SU-DHL-6 (cell line): ENCODE results near the gene PRICKLE2.

Experiments
- H2AFZ ChIP-seq: fragments of 200-600 bp; sonication (generic); 2 replicates; pipeline ENCODE4 v1.6.1; 2014; ENCODE audit warnings: low read depth, mild to moderate bottlenecking, moderate library complexity, mixed read lengths, antibody characterized with exemption, low read length; ENCODE audit not compliant: severe bottlenecking
- H3F3A ChIP-seq: fragments of 200-600 bp; shearing (Covaris generic); 2 replicates; pipeline ENCODE4 v1.6.0; 2016; ENCODE audit warnings: antibody characterized with exemption, mild to moderate bottlenecking; ENCODE audit not compliant: insufficient read depth
- H3K27ac ChIP-seq: fragments of 200-600 bp; sonication (generic); 2 replicates; pipeline ENCODE4 v1.5.1; 2016; ENCODE audit warnings: low read depth, mild to moderate bottlenecking, low read length, moderate library complexity, mixed read lengths
- H3K27me3 ChIP-seq: fragments of 200-600 bp; sonication (generic), shearing (Covaris generic); 2 replicates; pipeline ENCODE4 v1.6.0; 2014; ENCODE audit warnings: mild to moderate bottlenecking, low read length
- H3K36me3 ChIP-seq: fragments of 200-600 bp; sonication (generic); 2 replicates; pipeline ENCODE4 v1.6.1; 2014; ENCODE audit warnings: mild to moderate bottlenecking, low read length, mixed read lengths
- H3K4me2 ChIP-seq: fragments of 300-600, 200-600 bp; shearing (Covaris generic), sonication (generic); 2 replicates; pipeline ENCODE4 v1.6.0; 2014; ENCODE audit warnings: low read length, low read depth, mild to moderate bottlenecking; ENCODE audit not compliant: poor library complexity, severe bottlenecking
- H3K4me3 ChIP-seq: fragments of 200-600 bp; sonication (generic); 2 replicates; pipeline ENCODE4 v1.5.1; 2014; ENCODE audit warnings: antibody characterized with exemption, low read length, mild to moderate bottlenecking, mixed read lengths; ENCODE audit not compliant: insufficient read depth, poor library complexity, severe bottlenecking
- H3K79me2 ChIP-seq: fragments of 200-600 bp; sonication (generic); 2 replicates; pipeline ENCODE4 v1.6.1; 2014; ENCODE audit warnings: mild to moderate bottlenecking, low read length, moderate library complexity; ENCODE audit not compliant: insufficient read depth
- H3K9ac ChIP-seq: fragments of 200-600 bp; sonication (generic); 2 replicates; pipeline ENCODE4 v1.7.0; 2014; ENCODE audit warnings: mild to moderate bottlenecking, low read length
- H3K9me2 ChIP-seq: fragments of 200-600 bp; sonication (generic); replicated peaks from 2 replicates; pipeline ENCODE4 v1.6.1; 2014; ENCODE audit warnings: low read length; ENCODE audit not compliant: insufficient read depth
- H3K9me3 ChIP-seq: fragments of 200-600 bp; sonication (generic); 2 replicates; pipeline ENCODE4 v1.6.1; 2014; ENCODE audit warnings: low read length, mixed read lengths; ENCODE audit not compliant: insufficient read depth
- H4K20me1 ChIP-seq: fragments of 200-600 bp; sonication (generic); 2 replicates; pipeline ENCODE4 v1.6.1; 2014; ENCODE audit warnings: low read depth, mild to moderate bottlenecking, antibody characterized with exemption, low read length, moderate library complexity, mixed read lengths
- CTCF ChIP-seq: fragments of 200-600 bp; sonication (generic); IDR thresholded peaks from one replicate; pipeline ENCODE4 v1.5.1; 2017; ENCODE audit warnings: antibody characterized with exemption, mild to moderate bottlenecking, low read length, moderate library complexity; ENCODE audit not compliant: insufficient read depth, poor library complexity, severe bottlenecking
- EZH2phosphoT487 ChIP-seq: fragments of 200-600 bp; sonication (generic), shearing (Covaris generic); conservative IDR thresholded peaks from 2 replicates; pipeline ENCODE4 v1.6.1; 2018; ENCODE audit warnings: mild to moderate bottlenecking, antibody characterized with exemption, low read length, moderate library complexity, mixed read lengths

The PRICKLE2 gene

GRCh38 chr3:64244011-64244942 lies 19.0 kb upstream of the PRICKLE2 start:
- Histone ChIP-seq H3K9me3 (no peaks in the 10 kb centered on the region), H3K79me2 (no peaks in the 10 kb centered on the region), H3K4me2 (no peak overlapping the region), H3K36me3 (no peaks in the 10 kb centered on the region), H3K27ac (no peak overlapping the region), H3K9ac (no peak overlapping the region), H3K9me2 (no peaks in the 10 kb centered on the region), H2AFZ (no peak overlapping the region), H3K27me3 (no peaks in the 10 kb centered on the region), H4K20me1 (no peaks in the 10 kb centered on the region), H3F3A (no peaks in the 10 kb centered on the region), H3K4me3 (no peak overlapping the region)
- TF ChIP-seq CTCF: no peak
- no peak for TF ChIP-seq EZH2phosphoT487

- Histone ChIP-seq H3K4me2 (no peak overlapping the region), H3K9me3 (no peaks in the 10 kb centered on the region), H2AFZ (no peak overlapping the region), H3F3A (no peaks in the 10 kb centered on the region), H3K36me3 (no peaks in the 10 kb centered on the region), H4K20me1 (no peaks in the 10 kb centered on the region), H3K27ac (no peak overlapping the region), H3K79me2 (no peaks in the 10 kb centered on the region), H3K27me3 (no peaks in the 10 kb centered on the region), H3K9me2 (no peaks in the 10 kb centered on the region), H3K4me3 (no peak overlapping the region), H3K9ac (no peak overlapping the region)
- no peak for TF ChIP-seq CTCF
- no peak for TF ChIP-seq EZH2phosphoT487
These were observed 17.2 kb upstream of the PRICKLE2 start for GRCh38 chr3:64242435-64242834.

DNA sequence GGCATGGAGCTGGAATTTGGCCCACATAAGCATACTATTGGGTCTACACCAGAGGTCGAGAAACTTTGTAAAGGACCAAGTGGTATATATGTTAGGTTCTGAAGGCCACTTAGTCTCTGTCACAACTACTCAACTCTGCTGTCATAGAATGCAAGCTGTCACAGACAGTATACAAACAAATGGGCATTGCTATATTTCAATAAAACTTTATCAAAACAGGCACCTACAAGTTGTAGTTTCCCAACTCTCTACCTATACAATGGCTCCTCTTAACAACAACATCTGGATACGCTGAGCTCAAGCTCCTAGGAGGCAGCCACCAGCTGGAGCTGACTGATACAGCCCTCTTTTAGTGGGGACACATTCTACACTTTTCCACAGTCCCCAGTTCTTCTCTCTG lies 15.7 kb upstream of the PRICKLE2 start:
- Histone ChIP-seq H3F3A (no peaks in the 10 kb centered on the region), H3K9me2 (no peaks in the 10 kb centered on the region), H3K27me3 (no peaks in the 10 kb centered on the region), H4K20me1 (no peaks in the 10 kb centered on the region), H3K27ac (no peak overlapping the region), H2AFZ (no peak overlapping the region), H3K79me2 (no peaks in the 10 kb centered on the region), H3K36me3 (no peaks in the 10 kb centered on the region), H3K9me3 (no peaks in the 10 kb centered on the region), H3K4me3 (no peak overlapping the region), H3K4me2 (no peak overlapping the region), H3K9ac (no peak overlapping the region)
- TF ChIP-seq EZH2phosphoT487: no peak
- no peak for TF ChIP-seq CTCF
